DND-41 (cell line): ENCODE results near the gene HSD11B1L.

Source experiments
- EZH2 ChIP-seq: IDR thresholded peaks from 3 replicates; pipeline ENCODE4 v1.6.1; 2012; ENCODE audit warnings: borderline replicate concordance, low read depth, mild to moderate bottlenecking, moderate library complexity, low read length, inconsistent platforms; ENCODE audit not compliant: severe bottlenecking
- TF ChIP-seq, protein P1 (sequence below): IDR thresholded peaks from 2 replicates; pipeline ENCODE4 v1.5.1; 2012; ENCODE audit warnings: borderline replicate concordance, low read length, moderate library complexity, mild to moderate bottlenecking; ENCODE audit not compliant: poor library complexity, severe bottlenecking; ENCODE audit errors: extremely low read depth

- TF ChIP-seq, protein P1, sequence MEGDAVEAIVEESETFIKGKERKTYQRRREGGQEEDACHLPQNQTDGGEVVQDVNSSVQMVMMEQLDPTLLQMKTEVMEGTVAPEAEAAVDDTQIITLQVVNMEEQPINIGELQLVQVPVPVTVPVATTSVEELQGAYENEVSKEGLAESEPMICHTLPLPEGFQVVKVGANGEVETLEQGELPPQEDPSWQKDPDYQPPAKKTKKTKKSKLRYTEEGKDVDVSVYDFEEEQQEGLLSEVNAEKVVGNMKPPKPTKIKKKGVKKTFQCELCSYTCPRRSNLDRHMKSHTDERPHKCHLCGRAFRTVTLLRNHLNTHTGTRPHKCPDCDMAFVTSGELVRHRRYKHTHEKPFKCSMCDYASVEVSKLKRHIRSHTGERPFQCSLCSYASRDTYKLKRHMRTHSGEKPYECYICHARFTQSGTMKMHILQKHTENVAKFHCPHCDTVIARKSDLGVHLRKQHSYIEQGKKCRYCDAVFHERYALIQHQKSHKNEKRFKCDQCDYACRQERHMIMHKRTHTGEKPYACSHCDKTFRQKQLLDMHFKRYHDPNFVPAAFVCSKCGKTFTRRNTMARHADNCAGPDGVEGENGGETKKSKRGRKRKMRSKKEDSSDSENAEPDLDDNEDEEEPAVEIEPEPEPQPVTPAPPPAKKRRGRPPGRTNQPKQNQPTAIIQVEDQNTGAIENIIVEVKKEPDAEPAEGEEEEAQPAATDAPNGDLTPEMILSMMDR = no peak
- no peak for TF ChIP-seq EZH2
These were observed 5.5 kb downstream of the HSD11B1L start for GRCh38 chr19:5686326-5686646.
